AG04449 (cell line): ENCODE results near the gene RBM8A.

Experiments
- CTCF ChIA-PET: fragments of 350-600 bp; formaldehyde crosslinking; extraction: SDS; loops from one replicate; lab custom pipeline; 2021; ENCODE audit warnings: antibody characterized with exemption; lab: Yijun Ruan, JAX
- POLR2A ChIA-PET: fragments of 400-600, 350-600 bp; formaldehyde crosslinking; extraction: SDS; loops from one replicate; lab custom pipeline; 2020; ENCODE audit warnings: antibody characterized with exemption, inconsistent platforms; lab: Yijun Ruan, JAX
- DNase-seq: peaks from one replicate; pipeline ENCODE4 v3.0.0-alpha.2; 2010; ENCODE audit warnings: low read depth, low spot score
- H3K4me3 ChIP-seq: 2 replicates; pipeline ENCODE4 v1.5.1; 2011; ENCODE audit warnings: low read depth, mild to moderate bottlenecking, control low read depth, low read length
- TF ChIP-seq, protein P1 (sequence below): IDR thresholded peaks from one replicate; pipeline ENCODE4 v1.5.1; 2011; ENCODE audit warnings: mild to moderate bottlenecking, moderate library complexity, low read length, control low read depth, inconsistent platforms; ENCODE audit not compliant: insufficient read depth; ENCODE audit errors: missing control alignments

Gene RBM8A

DNA sequence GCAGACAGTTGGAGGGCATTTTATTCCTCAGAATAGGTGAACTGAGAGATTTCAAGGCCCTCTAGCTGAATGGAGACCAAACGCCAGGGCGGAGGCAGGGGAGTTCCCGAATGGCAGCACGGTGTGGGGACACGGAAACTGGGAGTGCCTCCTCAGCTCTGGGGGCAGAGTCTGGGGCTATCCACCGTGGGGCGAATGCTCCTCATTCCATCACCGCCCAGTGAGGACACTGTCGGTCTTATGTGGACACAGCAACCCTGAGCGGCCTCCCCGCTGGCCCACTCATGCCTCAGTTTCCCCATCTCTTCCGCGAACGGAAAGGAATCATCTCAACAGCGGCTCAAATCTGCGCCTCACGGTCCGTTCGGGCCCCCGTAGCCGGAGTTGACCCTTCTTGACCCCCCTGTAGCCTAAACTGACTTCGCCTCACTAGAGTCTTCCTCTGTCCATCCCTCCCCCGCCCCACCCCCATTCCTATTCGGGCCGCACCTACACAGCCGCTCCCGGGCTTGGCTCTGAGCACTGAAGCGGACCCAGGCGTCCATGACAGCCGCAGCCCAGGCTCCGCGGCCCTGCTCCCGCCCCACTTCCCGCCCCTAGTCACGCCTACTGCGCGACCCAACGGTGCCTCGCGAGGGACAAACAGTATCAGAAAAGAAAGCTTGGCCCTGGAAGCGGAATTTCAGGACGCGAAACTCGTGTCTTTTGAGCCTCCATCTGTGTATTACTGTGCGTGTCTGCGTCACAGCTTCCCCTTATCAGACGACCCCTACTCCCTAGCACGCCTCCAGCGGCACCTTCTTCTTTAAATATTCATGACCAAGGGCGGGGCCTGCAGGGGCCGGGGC lies 8.9 kb downstream of the RBM8A start, which contains the start of gene PEX11B:
Gene PEX11B, minus strand, starts transcription at position 574 of the 848 bp plus-strand sequence. Its CDS starts 29 bp downstream, at position 545.
- POLR2A ChIA-PET, result interaction anchor here (0.6 to 2.0 kb wide), 6 partner anchors 7 to 59 kb away, joined by 3 to 7 read pairs (median 4); partner anchors contain the start of genes ANKRD34A, PIAS3, POLR3GL and RBM8A
- TF ChIP-seq, protein P1, sequence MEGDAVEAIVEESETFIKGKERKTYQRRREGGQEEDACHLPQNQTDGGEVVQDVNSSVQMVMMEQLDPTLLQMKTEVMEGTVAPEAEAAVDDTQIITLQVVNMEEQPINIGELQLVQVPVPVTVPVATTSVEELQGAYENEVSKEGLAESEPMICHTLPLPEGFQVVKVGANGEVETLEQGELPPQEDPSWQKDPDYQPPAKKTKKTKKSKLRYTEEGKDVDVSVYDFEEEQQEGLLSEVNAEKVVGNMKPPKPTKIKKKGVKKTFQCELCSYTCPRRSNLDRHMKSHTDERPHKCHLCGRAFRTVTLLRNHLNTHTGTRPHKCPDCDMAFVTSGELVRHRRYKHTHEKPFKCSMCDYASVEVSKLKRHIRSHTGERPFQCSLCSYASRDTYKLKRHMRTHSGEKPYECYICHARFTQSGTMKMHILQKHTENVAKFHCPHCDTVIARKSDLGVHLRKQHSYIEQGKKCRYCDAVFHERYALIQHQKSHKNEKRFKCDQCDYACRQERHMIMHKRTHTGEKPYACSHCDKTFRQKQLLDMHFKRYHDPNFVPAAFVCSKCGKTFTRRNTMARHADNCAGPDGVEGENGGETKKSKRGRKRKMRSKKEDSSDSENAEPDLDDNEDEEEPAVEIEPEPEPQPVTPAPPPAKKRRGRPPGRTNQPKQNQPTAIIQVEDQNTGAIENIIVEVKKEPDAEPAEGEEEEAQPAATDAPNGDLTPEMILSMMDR, result no peak
- CTCF ChIA-PET, result interaction anchor here (0.8 to 16.0 kb wide), 7 partner anchors 8 to 72 kb away, joined by 3 to 469 read pairs (median 5); partner anchors contain the start of genes ANKRD35, ITGA10 and NUDT17
- H3K4me3 ChIP-seq, result peak within 1 kb of the TSS; percentile 95
- DNase-seq, result peak; percentile 40

DNA sequence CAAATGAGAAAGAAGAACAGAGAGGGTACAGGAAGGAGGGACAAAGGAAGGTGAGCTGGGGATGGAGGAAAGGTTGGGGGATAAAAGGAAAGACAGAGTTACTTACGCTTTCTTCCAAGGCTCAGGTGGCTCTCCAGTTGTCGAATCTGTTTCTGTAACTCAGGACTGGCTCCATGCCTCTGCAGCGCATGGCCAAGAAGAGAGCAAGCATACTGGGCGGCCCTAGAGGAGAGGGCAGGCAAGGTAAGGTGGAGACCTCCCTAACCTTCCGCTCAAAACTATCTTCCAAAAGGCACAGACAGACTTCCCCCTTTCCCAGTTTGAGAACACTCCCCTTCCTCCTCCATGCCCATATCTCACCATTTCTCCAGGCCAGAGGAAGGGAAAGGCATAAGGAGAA lies 9.7 kb downstream of the RBM8A start:
- TF ChIP-seq, protein P1, result no peak
- POLR2A ChIA-PET, result interaction anchor here (1.5 to 2.0 kb wide), 2 partner anchors 26 to 59 kb away, joined by 5 to 6 read pairs; partner anchors contain the start of gene PIAS3
- peak overlapping the region; percentile 95 for H3K4me3 ChIP-seq
- no peak for DNase-seq
- CTCF ChIA-PET, result interaction anchor here (1.7 to 16.0 kb wide), 3 partner anchors 7 to 89 kb away, joined by 3 to 469 read pairs (median 16); partner anchors contain the start of genes ANKRD35 and ITGA10

DNA sequence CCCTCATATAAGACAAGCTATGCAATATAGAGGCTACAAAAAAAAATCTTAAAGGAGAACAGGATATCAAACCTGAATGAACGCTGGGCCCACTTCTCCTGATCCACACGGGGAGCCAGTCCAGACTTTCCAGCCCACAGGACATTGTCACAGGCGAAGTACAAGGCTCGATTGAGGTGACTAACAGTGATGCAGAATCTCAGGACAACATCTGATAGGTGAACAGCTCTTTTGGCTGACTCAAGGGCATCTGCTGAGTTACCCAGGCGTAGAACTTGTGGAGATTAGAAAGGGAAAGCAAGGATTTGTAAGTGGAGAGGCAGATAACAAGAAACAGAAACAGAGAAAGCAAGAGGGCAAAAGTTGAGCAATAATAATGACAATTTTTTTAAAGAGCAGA lies 10.5 kb downstream of the RBM8A start:
- no peak overlapping the region for H3K4me3 ChIP-seq
- TF ChIP-seq, protein P1, result no peak
- no peak for DNase-seq
- CTCF ChIA-PET, result interaction anchor here (0.8 to 16.0 kb wide), 4 partner anchors 10 to 89 kb away, joined by 3 to 469 read pairs (median 6); partner anchors contain the start of gene ANKRD35
- POLR2A ChIA-PET, result no interaction called here

DNA sequence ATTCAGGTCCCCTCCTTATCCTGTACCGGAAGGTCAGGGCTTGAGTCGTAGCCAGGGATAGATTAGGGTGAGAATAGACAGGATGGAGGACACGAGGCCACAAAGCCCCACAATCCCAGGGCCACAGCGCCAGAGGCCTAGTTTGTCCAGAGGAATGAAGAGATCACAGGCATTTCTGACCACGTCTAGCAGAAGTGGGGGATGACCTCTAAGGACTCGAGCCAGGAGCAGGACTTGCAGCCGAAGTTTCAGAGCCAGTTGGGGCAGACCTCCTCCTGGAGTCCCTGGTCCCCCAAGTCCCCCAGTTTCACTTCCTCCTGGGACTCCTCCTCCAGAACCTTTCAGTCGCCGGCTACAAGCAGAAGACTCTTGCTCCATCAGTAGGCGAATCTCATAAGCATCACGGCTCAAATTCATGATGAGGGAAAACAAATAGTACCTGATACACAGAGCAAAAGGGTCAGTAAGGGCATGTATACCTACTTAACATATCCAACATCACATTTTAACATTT lies 15.1 kb downstream of the RBM8A start:
- TF ChIP-seq, protein P1, result no peak
- H3K4me3 ChIP-seq, result no peak overlapping the region
- ChIA-PET POLR2A (no interaction called here), CTCF (interaction anchor here (1.0 to 16.0 kb wide), 8 partner anchors 9 to 67 kb away, joined by 3 to 469 read pairs (median 42); partner anchors contain the start of genes ANKRD35, NUDT17, PIAS3 and RBM8A)
- DNase-seq, result no peak

DNA sequence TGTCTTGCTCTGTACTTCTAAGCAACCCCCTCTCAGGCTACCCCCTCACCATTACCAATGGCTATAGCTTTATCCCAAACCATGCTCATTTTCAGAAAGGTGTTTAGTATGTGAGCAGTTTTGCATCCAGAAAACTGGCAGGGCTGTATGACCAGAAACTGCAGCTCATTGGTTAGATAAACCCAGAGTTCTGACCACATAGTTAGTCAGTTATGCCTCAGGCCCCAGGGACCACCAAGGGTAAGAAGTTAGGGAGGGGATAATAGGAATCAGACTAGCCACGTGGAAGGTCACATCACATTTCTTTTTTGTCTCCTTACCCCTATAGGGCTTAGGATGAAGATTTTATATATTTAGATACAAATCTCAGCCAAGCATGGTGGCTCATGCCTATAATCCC lies 18.6 kb downstream of the RBM8A start:
- POLR2A ChIA-PET, result interaction anchor here (0.6 to 2.2 kb wide), 6 partner anchors 10 to 63 kb away, joined by 3 to 15 read pairs (median 4); partner anchors contain the start of gene NUDT17
- CTCF ChIA-PET, result interaction anchor here (0.6 to 16.0 kb wide), 13 partner anchors 10 to 99 kb away, joined by 3 to 469 read pairs (median 6); partner anchors contain the start of genes ANKRD35, LIX1L, NUDT17 and PEX11B

More for the DNA sequence above, 18.6 kb downstream of the RBM8A start:
- DNase-seq, result no peak
- H3K4me3 ChIP-seq, result no peak overlapping the region
- TF ChIP-seq, protein P1, result no peak
